ENCODE results near the gene HECW1.

The HECW1 gene

GRCh38 chr7:43248961-43249822 is 136.7 kb downstream of the HECW1 start:
- Histone ChIP-seq H3K4me3 (ENCODE audit: low read depth, low read length) (no peak overlapping the region), H3K36me3 (ENCODE audit: control insufficient read depth in 2 of 2, insufficient read depth in 1 of 2, low read length in 2 of 2) (no peaks in the 10 kb centered on the region), H3K9me3 (ENCODE audit: control insufficient read depth, insufficient read depth, low read depth, low read length) (no peaks in the 10 kb centered on the region), H3K4me1 (ENCODE audit: control insufficient read depth, insufficient read depth, low read length) (no peaks in the 10 kb centered on the region), H3K27ac (ENCODE audit: extremely low read depth, low read depth, low read length) (no peak overlapping the region)
- CTCF ChIA-PET: interaction anchor here (0.6 to 2.7 kb wide), 2 partner anchors 12 to 141 kb away, joined by 3 to 18 read pairs; no protein-coding TSS in a partner anchor
- POLR2A ChIA-PET: interaction anchor here (0.5 kb wide), 1 partner anchor 9 kb away, joined by 3 read pairs; no protein-coding TSS in a partner anchor
- TF ChIP-seq ZNF211 (tag by site-specific recombination; IDR thresholded peaks at IDR 0.05; ENCODE audit: low read depth) (no peak), HOXD13 (CRISPR knock-in tag; IDR thresholded peaks at IDR 0.05; ENCODE audit: borderline replicate concordance) (no peak), ZNF341 (tag by site-specific recombination; IDR thresholded peaks at IDR 0.05; ENCODE audit: low read depth) (no peak), ZNF132 (tag by site-specific recombination; IDR thresholded peaks at IDR 0.05; ENCODE audit: borderline replicate concordance) (no peak), ZSCAN16 (tag by site-specific recombination; IDR thresholded peaks at IDR 0.05) (no peak)

- TF ChIP-seq ZNF274 (IDR thresholded peaks at IDR 0.05; ENCODE audit: low read length) (no peak), ZNF274 (tag by site-specific recombination; IDR thresholded peaks at IDR 0.05; ENCODE audit: borderline replicate concordance) (no peak), ZNF692 (tag by site-specific recombination; IDR thresholded peaks at IDR 0.05) (no peak), ZBTB21 (tag by site-specific recombination; IDR thresholded peaks at IDR 0.05) (no peak), KLF9 (tag by site-specific recombination; IDR thresholded peaks at IDR 0.05; ENCODE audit: low read depth) (no peak), ZBTB17 (tag by site-specific recombination; IDR thresholded peaks at IDR 0.05) (no peak), ZSCAN18 (tag by site-specific recombination; IDR thresholded peaks at IDR 0.05) (no peak)
- CTCF ChIA-PET: interaction anchor here (0.6 to 2.7 kb wide), 3 partner anchors 12 to 267 kb away, joined by 3 to 18 read pairs (median 3); no protein-coding TSS in a partner anchor
These were observed 137.3 kb downstream of the HECW1 start for GRCh38 chr7:43249823-43250145.

GRCh38 chr7:43260980-43261878 is 148.8 kb downstream of the HECW1 start:
- Histone ChIP-seq H3K27ac (ENCODE audit: extremely low read depth, low read depth, low read length) (no peak overlapping the region), H3K4me1 (ENCODE audit: control insufficient read depth, insufficient read depth, low read length) (no peaks in the 10 kb centered on the region), H3K36me3 (ENCODE audit: control insufficient read depth in 2 of 2, insufficient read depth in 1 of 2, low read length in 2 of 2) (no peaks in the 10 kb centered on the region), H3K9me3 (ENCODE audit: control insufficient read depth, insufficient read depth, low read depth, low read length) (no peaks in the 10 kb centered on the region), H3K4me3 (ENCODE audit: low read depth, low read length) (no peak overlapping the region)
- CTCF ChIA-PET: interaction anchor here (0.5 to 3.9 kb wide), 40 partner anchors 9 to 1318 kb away, joined by 3 to 32 read pairs (median 4); no protein-coding TSS in a partner anchor
- POLR2A ChIA-PET: no interaction called here
- TF ChIP-seq ZNF398 (tag by site-specific recombination; IDR thresholded peaks at IDR 0.05) (no peak), SCRT1 (tag by site-specific recombination; IDR thresholded peaks at IDR 0.05; ENCODE audit: borderline replicate concordance) (no peak), ZNF792 (tag by site-specific recombination; IDR thresholded peaks at IDR 0.05) (no peak), ZNF2 (tag by site-specific recombination; IDR thresholded peaks at IDR 0.05) (peak; percentile 48; the same call in 1 of the 2 replicates), GLIS1 (tag by site-specific recombination; IDR thresholded peaks at IDR 0.05) (peak; percentile 26; the same call in 1 of the 2 replicates), ZNF155 (tag by site-specific recombination; IDR thresholded peaks at IDR 0.05) (no peak), OVOL3 (tag by site-specific recombination; IDR thresholded peaks at IDR 0.05) (no peak), ZNF473 (tag by site-specific recombination; IDR thresholded peaks at IDR 0.05) (no peak), KLF9 (tag by site-specific recombination; IDR thresholded peaks at IDR 0.05; ENCODE audit: low read depth) (no peak), ZNF843 (tag by site-specific recombination; IDR thresholded peaks at IDR 0.05) (no peak), ZBTB21 (tag by site-specific recombination; IDR thresholded peaks at IDR 0.05) (no peak), ZNF555 (tag by site-specific recombination; conservative IDR thresholded peaks at IDR 0.05) (no peak), ZNF654 (tag by site-specific recombination; IDR thresholded peaks at IDR 0.05; ENCODE audit: low read depth) (peak; percentile 86), ZNF24 (tag by site-specific recombination; IDR thresholded peaks at IDR 0.05) (no peak), ZNF658 (tag by site-specific recombination; IDR thresholded peaks at IDR 0.05) (no peak)

More at GRCh38 chr7:43249823-43250145, 137.3 kb downstream of the HECW1 start:
- H3K27ac ChIP-seq (ENCODE audit: extremely low read depth, low read depth, low read length): no peak overlapping the region
- no peaks in the 10 kb centered on the region for H3K4me1 ChIP-seq (ENCODE audit: control insufficient read depth, insufficient read depth, low read length)
- H3K4me3 ChIP-seq (ENCODE audit: low read depth, low read length): no peak overlapping the region
- no peaks in the 10 kb centered on the region for H3K9me3 ChIP-seq (ENCODE audit: control insufficient read depth, insufficient read depth, low read depth, low read length)
- POLR2A ChIA-PET: no interaction called here
- H3K36me3 ChIP-seq (ENCODE audit: control insufficient read depth in 2 of 2, insufficient read depth in 1 of 2, low read length in 2 of 2): no peaks in the 10 kb centered on the region
